ENCODE data around the gene LIMS2.

LIMS2 gene

DNA sequence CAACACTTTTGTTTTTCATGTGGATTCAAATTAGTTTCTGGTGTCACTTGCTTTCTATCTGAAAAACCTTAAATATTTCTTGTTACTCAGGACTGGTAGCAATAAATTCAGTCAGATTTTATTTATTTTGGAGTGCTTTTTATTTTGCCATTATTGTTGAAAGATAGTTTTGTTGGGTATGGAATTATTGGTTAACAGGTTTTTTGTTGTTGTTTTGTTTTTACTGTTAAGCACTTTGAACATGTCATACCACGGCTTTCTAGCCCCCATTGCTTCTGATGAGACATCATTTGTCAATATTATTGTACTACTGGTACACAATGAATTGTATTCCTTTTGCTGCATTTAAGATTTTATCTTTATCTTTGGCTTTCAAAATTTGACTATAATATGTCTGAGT lies 13.1 kb upstream of the LIMS2 start:
- Histone ChIP-seq H2AFZ (ENCODE audit: low read depth, low read length, severe bottlenecking) (no peak overlapping the region), H3K27ac (ENCODE audit: low read depth, low read length) (no peak overlapping the region), H3K9me3 (ENCODE audit: insufficient read depth, low read length) (peaks cover 16% of the 10 kb centered on the region; the same call in 1 of the 2 replicates), H3F3A (ENCODE audit: insufficient read depth) (no peaks in the 10 kb centered on the region), H3K36me3 (ENCODE audit: low read length) (no peaks in the 10 kb centered on the region), H3K9ac (ENCODE audit: low read length) (no peak overlapping the region), H3K4me2 (ENCODE audit: low read depth, low read length, poor library complexity, severe bottlenecking) (no peak overlapping the region), H3K79me2 (ENCODE audit: insufficient read depth, low read length) (no peaks in the 10 kb centered on the region), H3K27me3 (ENCODE audit: low read length) (no peaks in the 10 kb centered on the region), H3K9me2 (replicated peaks; ENCODE audit: insufficient read depth, low read length) (no peaks in the 10 kb centered on the region), H4K20me1 (ENCODE audit: low read depth, low read length) (no peaks in the 10 kb centered on the region), H3K4me3 (ENCODE audit: insufficient read depth, low read length, poor library complexity, severe bottlenecking) (no peak overlapping the region)
- no peak for TF ChIP-seq EZH2phosphoT487 (conservative IDR thresholded peaks at IDR 0.05; ENCODE audit: low read length)
- TF ChIP-seq, protein P1, sequence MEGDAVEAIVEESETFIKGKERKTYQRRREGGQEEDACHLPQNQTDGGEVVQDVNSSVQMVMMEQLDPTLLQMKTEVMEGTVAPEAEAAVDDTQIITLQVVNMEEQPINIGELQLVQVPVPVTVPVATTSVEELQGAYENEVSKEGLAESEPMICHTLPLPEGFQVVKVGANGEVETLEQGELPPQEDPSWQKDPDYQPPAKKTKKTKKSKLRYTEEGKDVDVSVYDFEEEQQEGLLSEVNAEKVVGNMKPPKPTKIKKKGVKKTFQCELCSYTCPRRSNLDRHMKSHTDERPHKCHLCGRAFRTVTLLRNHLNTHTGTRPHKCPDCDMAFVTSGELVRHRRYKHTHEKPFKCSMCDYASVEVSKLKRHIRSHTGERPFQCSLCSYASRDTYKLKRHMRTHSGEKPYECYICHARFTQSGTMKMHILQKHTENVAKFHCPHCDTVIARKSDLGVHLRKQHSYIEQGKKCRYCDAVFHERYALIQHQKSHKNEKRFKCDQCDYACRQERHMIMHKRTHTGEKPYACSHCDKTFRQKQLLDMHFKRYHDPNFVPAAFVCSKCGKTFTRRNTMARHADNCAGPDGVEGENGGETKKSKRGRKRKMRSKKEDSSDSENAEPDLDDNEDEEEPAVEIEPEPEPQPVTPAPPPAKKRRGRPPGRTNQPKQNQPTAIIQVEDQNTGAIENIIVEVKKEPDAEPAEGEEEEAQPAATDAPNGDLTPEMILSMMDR (IDR thresholded peaks at IDR 0.05; ENCODE audit: insufficient read depth, low read length, poor library complexity, severe bottlenecking): no peak

DNA sequence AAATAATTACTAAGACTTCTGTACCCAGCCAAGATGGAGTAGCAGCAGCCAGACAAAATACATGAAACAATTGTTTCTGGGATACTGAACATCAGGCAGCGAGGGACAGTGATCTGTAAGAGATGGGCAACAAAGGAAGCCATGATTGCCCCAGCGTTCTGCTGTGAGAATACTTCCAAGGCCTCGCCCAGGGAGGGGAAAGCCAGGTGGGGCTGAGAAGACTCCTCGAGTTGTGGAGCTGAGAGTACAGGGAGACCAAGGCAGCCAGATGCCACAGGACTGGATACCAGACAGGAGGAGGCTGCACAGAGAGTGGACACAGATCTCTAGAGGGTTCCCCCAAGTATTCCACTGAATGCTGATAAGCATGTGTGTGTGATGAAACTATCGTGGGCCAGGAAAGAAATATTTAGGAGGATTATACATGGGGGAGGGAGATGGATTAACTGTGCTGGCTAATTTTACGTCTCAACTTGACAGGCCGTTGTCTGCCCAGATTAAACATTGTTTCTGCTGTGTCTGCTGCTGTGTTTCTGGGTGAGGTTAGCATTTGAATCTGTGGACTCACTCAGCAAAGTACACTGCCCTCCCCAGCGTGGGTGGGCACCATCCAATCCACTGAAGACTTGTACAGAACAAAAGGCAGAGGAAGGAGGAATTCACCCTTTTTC lies 10.2 kb upstream of the LIMS2 start:
- Histone ChIP-seq H3K9me3 (ENCODE audit: insufficient read depth, low read length) (peaks cover 9% of the 10 kb centered on the region; the same call in 1 of the 2 replicates), H3K4me3 (ENCODE audit: insufficient read depth, low read length, poor library complexity, severe bottlenecking) (no peak overlapping the region), H3K27me3 (ENCODE audit: low read length) (no peaks in the 10 kb centered on the region), H3K27ac (ENCODE audit: low read depth, low read length) (no peak overlapping the region), H3K36me3 (ENCODE audit: low read length) (no peaks in the 10 kb centered on the region), H2AFZ (ENCODE audit: low read depth, low read length, severe bottlenecking) (no peak overlapping the region), H3K79me2 (ENCODE audit: insufficient read depth, low read length) (no peaks in the 10 kb centered on the region), H3F3A (ENCODE audit: insufficient read depth) (no peaks in the 10 kb centered on the region), H4K20me1 (ENCODE audit: low read depth, low read length) (no peaks in the 10 kb centered on the region), H3K9ac (ENCODE audit: low read length) (no peak overlapping the region), H3K4me2 (ENCODE audit: low read depth, low read length, poor library complexity, severe bottlenecking) (no peak overlapping the region), H3K9me2 (replicated peaks; ENCODE audit: insufficient read depth, low read length) (no peaks in the 10 kb centered on the region)
- TF ChIP-seq EZH2phosphoT487 (conservative IDR thresholded peaks at IDR 0.05; ENCODE audit: low read length): no peak
- TF ChIP-seq, protein P1 (IDR thresholded peaks at IDR 0.05; ENCODE audit: insufficient read depth, low read length, poor library complexity, severe bottlenecking): no peak

DNA sequence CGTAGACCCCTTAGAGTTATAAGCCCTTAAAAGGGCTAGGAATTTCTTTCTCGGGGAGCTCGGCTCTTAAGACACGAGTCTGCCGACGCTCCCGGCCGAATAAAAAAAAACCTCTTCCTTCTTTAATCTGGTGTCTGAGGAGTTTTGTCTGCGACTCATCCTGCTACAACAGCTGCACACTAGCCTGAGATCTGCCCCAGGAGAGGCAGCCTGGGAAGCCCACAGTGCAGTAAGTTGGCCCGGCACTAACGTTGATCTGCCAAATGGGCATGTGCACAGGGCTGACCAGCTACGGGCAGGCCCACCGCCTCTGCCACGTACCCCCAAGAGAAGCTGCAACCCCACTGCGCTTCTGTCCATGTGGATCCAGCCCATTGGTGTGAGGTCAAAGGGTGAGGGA lies 8.4 kb upstream of the LIMS2 start:
- Histone ChIP-seq H3K36me3 (ENCODE audit: low read length) (no peaks in the 10 kb centered on the region), H3F3A (ENCODE audit: insufficient read depth) (no peaks in the 10 kb centered on the region), H3K9me3 (ENCODE audit: insufficient read depth, low read length) (no peaks in the 10 kb centered on the region), H2AFZ (ENCODE audit: low read depth, low read length, severe bottlenecking) (no peak overlapping the region), H3K4me3 (ENCODE audit: insufficient read depth, low read length, poor library complexity, severe bottlenecking) (no peak overlapping the region), H4K20me1 (ENCODE audit: low read depth, low read length) (no peaks in the 10 kb centered on the region), H3K79me2 (ENCODE audit: insufficient read depth, low read length) (no peaks in the 10 kb centered on the region), H3K9me2 (replicated peaks; ENCODE audit: insufficient read depth, low read length) (no peaks in the 10 kb centered on the region), H3K9ac (ENCODE audit: low read length) (no peak overlapping the region), H3K4me2 (ENCODE audit: low read depth, low read length, poor library complexity, severe bottlenecking) (no peak overlapping the region), H3K27ac (ENCODE audit: low read depth, low read length) (no peak overlapping the region), H3K27me3 (ENCODE audit: low read length) (no peaks in the 10 kb centered on the region)
- TF ChIP-seq EZH2phosphoT487 (conservative IDR thresholded peaks at IDR 0.05; ENCODE audit: low read length): no peak
- TF ChIP-seq, protein P1 (IDR thresholded peaks at IDR 0.05; ENCODE audit: insufficient read depth, low read length, poor library complexity, severe bottlenecking): no peak
